Pulmonary artery endothelial cell (primary cell): ENCODE measurements around the gene CDKN3. TPM values are rescaled to one million over a fixed set of nuclear protein-coding genes. Genes with fewer than 3 reads are reported as not detected.
"Not testable (repeated sequence)": the region's sequence is repeated elsewhere in the genome, so short reads cannot be mapped to it uniquely, and the experiment has no call there.

Experiments
- DNase-seq: peaks from one replicate; pipeline ENCODE4 v3.0.0-alpha.2; 2011; ENCODE audit warnings: low read depth, low spot score
- total RNA-seq: library from RNA; depleted of rRNA; stranded (reverse); fragments of >200 nt; gene quantifications from 2 replicates; pipeline ENCODE4 v1.2.3, GENCODE V29; 2014

The CDKN3 gene
- total RNA-seq, 1 donor from 2014 or later = 36.5 TPM

DNA sequence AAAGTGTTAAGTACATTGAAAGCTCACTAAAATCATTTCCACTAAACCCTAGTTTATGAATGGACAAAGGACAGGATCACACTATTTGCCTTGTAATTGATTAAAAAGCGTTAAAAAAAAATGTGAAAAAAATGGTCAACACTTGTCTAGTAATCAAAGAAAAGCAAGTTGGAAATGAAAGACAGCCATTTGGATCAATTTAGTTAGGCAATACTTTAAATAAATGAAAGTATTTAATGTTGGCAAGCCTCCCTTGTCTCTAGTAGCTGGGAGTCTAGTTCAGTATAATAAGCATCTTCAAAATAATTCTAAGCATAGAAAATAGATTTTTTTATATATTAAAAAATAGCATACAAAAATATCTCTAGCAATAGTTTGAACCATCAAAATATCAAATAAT lies 58.6 kb downstream of the CDKN3 start:
- no peak for DNase-seq

DNA sequence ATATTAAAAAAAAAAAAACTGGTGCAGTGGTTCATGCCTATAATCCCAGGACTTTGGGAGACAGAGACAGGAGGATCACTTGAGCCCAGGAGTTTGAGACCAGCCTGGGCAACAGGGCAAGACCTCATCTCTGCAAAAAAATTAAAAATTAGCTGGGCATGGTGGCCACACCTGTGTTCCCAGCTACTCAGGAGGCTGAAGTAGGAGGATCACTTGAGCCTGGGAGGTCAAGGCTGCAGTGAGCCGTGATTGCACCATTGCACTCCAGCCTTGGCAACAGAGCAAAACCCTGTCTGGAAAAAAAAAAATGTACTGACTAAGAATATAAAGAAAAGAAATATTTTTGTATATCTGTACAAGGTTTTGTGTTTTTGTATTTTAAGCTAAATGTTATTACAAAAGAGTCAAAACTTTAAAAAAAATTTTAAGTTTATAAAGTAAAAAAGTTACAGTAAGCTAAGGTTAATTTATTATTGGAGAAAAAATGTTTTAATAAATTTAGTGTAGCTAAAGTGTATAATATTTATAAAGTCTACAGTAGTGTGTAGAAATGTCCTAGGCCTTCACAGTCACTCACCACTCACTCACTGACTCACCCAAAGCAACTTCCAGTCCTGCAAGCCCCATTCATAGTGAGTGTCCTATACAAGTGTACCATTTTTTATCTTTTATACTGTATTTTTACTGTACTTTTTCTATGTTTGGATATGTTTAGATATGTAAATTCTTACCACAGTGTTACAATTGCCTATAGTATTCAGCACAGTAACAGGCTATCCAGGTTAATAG lies 60.2 kb downstream of the CDKN3 start:
- DNase-seq = not testable (repeated sequence)

DNA sequence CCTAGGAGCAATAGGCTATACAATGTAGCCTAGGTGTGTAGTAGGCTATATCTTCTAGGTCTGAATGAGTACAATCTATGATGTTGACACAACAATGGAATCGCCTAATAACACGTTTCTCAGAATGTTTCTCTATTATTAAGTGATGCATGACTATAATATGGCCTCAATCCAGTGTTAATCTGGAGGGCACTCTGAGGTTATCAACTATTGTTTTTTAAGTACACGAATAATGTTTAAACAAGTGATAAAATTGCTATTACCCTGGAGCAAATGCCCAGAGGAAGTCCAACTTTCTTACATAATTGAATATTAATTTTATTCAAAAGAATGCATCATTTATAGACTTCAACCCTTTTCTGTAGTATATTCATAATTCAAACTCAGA lies 60.8 kb downstream of the CDKN3 start:
- DNase-seq = no peak

DNA sequence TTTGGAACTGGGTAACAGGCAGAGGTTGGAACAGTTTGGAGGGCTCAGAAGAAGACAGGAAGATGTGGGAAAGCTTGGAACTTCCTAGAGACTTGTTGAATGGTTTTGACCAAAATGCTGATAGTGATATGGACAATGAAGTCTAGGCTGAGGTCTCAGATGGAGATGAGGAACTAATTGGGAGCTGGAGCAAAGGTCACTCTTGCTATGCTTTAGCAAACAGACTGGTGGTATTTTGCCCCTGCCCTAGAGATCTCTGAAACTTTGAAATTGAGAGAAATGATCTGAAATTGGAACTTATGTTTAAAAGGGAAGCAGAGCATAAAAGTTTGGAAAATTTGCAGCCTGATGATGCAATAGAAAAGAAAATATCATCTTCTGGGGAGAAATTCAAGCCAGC lies 61.7 kb downstream of the CDKN3 start:
- not testable (repeated sequence) for DNase-seq

DNA sequence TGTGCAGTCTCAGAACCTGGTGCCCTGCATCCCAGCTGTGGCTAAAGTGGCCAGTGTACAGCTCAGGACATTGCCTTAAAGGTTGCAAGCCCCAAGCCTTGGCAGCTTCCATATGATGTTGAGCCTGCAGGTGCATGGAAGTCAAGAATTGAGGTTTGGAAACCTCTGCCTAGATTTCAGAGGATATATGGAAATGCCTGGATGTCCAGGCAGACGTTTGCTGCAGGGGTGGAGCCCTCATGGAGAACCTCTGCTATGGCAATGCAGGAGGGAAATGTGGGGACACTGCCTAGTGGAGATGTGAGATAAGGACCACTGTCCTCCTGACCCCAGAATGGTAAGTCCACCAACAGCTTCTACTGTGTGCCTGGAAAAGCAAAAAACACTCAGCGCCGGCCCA lies 62.3 kb downstream of the CDKN3 start:
- DNase-seq = no peak

DNA sequence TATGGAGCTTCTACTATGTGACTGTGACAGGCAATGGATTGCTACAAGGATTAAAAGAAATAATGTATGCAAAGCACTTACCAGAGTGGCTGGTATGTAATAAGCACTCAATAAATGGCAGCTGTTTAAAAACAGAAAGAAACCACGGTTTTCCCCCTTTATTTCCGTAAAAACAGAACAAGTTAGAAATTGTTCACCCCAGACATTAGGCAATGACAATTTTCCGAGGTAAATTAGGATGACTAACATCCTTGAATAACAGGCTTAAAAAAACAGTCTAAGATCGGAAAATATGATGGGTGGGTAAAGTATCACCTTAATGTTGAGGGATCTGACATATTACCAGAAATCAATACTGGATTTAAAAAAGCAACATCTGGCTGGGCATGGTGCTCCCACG lies 65.2 kb downstream of the CDKN3 start:
- DNase-seq = no peak

DNA sequence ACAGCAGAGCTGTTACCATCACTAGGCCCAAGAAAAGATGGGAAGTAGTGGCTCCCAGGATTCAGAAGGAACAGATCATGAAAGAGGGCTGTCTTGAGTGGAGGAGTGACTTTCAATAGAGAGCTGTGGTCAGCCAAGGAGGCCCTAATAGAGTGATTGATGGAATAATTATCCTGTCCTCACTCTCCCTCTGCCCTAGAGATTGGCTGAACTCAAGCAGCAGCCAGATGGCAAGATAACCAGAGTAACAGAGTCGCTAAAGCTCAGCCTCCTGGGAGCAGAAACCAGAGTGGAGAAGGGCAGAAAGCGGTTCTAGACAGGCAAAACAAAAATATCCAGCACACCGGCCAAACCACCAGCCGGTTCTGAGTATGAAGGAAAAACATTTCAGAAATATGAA lies 68.8 kb downstream of the CDKN3 start:
- DNase-seq = no peak

DNA sequence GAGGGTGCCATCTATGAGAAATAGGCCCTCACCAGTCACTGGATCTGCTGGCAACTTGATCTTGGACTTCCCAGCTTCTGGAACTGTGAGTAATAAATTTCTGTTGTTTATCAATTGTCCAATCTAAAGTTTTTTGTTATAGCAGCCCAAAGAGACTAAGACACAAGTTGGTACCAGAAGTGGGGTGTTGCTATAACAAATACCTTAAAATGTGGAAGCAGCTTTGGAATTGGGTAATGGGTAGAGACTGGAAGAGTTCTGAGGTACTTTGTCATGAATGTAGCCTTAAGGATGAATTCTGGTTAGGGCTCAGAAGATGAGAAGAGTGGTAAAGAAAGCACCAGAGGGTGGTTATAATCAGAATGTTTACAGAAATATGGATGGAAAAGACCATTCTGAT lies 70.5 kb downstream of the CDKN3 start:
- DNase-seq = no peak

Other genes with a start within 250 kb of the CDKN3 start
- 101 and 143 TPM in 2 replicates for gene CNIH1, start 44.4 kb downstream of the CDKN3 start, total RNA-seq
- 55.9 and 78.9 TPM in 2 replicates for gene GMFB, start 92.0 kb downstream of the CDKN3 start, total RNA-seq
- gene CGRRF1, start 112.9 kb downstream of the CDKN3 start, total RNA-seq = 9.0 and 11.5 TPM in 2 replicates
- gene SAMD4A, start 170.1 kb downstream of the CDKN3 start, total RNA-seq = 26.4 and 41.8 TPM in 2 replicates